Right lobe of liver (tissue), 4 donors: Measurements from ENCODE around the gene MYDGF.

ENCODE experiments used
- POLR2A ChIP-seq: fragments of 450-650 bp; IDR thresholded peaks from one replicate; pipeline ENCODE4 v1.6.1; 2017; ENCODE audit warnings: antibody characterized with exemption, mild to moderate bottlenecking
- TF ChIP-seq, protein P1 (sequence below), 4 donors: fragments of 200-600 bp in 3 of 4; fragments of 450-650 bp in 1 of 4; IDR thresholded peaks; one replicate each; pipeline versions ENCODE4 v1.5.1 to v1.8.0; 2016 to 2022; ENCODE audit warnings: antibody characterized with exemption in 4 of 4, mild to moderate bottlenecking in 2 of 4
- donor health status: DM: no; HTN: no; CAD: no.
- donor health status: DM: no; HTN: no; CAD: no.
- donor health status: DM: no; HTN: yes; CAD: no.

DNA sequence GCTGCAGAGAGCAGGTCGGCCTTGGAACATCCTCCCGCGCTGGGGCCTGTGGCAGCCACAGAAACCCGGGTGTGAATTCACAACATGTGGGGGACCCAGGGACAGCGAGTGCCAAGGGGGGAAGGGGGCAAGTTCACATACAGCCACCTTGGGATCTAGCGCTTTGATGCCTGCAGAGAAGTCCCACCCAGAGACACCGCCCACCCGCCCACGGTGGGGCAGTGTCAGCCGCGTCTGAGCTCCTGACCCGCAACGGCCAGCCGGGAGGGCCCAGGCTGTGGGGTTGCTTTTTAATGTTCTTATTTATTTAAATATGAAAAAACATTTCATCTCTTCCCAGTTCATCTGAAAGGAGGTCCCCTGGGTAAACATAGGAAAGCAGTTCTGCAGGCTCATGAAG lies 12.9 kb downstream of the MYDGF start:
- TF ChIP-seq, protein P1, sequence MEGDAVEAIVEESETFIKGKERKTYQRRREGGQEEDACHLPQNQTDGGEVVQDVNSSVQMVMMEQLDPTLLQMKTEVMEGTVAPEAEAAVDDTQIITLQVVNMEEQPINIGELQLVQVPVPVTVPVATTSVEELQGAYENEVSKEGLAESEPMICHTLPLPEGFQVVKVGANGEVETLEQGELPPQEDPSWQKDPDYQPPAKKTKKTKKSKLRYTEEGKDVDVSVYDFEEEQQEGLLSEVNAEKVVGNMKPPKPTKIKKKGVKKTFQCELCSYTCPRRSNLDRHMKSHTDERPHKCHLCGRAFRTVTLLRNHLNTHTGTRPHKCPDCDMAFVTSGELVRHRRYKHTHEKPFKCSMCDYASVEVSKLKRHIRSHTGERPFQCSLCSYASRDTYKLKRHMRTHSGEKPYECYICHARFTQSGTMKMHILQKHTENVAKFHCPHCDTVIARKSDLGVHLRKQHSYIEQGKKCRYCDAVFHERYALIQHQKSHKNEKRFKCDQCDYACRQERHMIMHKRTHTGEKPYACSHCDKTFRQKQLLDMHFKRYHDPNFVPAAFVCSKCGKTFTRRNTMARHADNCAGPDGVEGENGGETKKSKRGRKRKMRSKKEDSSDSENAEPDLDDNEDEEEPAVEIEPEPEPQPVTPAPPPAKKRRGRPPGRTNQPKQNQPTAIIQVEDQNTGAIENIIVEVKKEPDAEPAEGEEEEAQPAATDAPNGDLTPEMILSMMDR (IDR thresholded peaks at IDR 0.05), result no peak
- no peak for TF ChIP-seq POLR2A
